ENCODE results near the gene CLK2. TPM values are rescaled to one million over a fixed set of nuclear protein-coding genes. Genes with fewer than 3 reads are reported as not detected.

The CLK2 gene
- total and polyA plus RNA-seq, 9 of the 15 experiments (the other 6 are each of a cell fraction or from before 2014, with no cell fraction given): 13.5 to 81.4 (median 39.6) TPM

DNA sequence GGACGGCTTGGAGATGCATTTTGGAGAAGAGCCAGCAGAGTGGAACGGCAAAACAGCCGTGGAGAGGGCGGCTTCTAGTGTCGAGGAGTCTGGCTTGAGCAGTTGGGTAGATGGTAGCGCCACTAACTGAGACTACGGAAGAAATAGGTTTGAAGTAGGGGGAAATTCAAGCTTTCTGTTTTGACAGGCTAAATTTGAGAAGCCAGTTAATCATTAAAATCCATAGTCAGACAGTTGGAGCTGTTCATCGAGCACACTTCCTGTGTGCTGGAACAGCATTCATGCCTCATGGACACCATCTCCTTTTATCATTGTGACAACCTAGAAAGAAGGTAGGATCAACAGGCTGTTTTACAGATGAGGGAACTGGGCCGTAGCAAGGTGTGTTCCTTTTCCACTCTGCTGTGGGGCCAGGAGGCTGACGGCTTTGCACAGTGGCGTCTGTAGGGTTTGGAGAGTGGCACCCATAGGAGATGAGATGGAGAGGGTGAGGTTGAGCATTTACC is 31.3 kb upstream of the CLK2 start:
- H3K4me1 ChIP-seq (replicated peaks in 1 of 2; ENCODE audit: control insufficient read depth in 2 of 2, insufficient read depth in 2 of 2, low read length in 2 of 2): peaks cover 22 to 37% of the 10 kb centered on the region in 2 experiments; a peak in 4 of 5 replicates
- FAIRE-seq (no peak), ATAC-seq (no peak), DNase-seq (ENCODE audit: extremely low read depth in 1 of 4, low spot score in 3 of 4) (no peak)
- TF ChIP-seq NFIC (IDR thresholded peaks at IDR 0.05): 0 out of 2 replicates have a peak, but pooled peaks have one; percentile 41
- TF ChIP-seq, protein P1, sequence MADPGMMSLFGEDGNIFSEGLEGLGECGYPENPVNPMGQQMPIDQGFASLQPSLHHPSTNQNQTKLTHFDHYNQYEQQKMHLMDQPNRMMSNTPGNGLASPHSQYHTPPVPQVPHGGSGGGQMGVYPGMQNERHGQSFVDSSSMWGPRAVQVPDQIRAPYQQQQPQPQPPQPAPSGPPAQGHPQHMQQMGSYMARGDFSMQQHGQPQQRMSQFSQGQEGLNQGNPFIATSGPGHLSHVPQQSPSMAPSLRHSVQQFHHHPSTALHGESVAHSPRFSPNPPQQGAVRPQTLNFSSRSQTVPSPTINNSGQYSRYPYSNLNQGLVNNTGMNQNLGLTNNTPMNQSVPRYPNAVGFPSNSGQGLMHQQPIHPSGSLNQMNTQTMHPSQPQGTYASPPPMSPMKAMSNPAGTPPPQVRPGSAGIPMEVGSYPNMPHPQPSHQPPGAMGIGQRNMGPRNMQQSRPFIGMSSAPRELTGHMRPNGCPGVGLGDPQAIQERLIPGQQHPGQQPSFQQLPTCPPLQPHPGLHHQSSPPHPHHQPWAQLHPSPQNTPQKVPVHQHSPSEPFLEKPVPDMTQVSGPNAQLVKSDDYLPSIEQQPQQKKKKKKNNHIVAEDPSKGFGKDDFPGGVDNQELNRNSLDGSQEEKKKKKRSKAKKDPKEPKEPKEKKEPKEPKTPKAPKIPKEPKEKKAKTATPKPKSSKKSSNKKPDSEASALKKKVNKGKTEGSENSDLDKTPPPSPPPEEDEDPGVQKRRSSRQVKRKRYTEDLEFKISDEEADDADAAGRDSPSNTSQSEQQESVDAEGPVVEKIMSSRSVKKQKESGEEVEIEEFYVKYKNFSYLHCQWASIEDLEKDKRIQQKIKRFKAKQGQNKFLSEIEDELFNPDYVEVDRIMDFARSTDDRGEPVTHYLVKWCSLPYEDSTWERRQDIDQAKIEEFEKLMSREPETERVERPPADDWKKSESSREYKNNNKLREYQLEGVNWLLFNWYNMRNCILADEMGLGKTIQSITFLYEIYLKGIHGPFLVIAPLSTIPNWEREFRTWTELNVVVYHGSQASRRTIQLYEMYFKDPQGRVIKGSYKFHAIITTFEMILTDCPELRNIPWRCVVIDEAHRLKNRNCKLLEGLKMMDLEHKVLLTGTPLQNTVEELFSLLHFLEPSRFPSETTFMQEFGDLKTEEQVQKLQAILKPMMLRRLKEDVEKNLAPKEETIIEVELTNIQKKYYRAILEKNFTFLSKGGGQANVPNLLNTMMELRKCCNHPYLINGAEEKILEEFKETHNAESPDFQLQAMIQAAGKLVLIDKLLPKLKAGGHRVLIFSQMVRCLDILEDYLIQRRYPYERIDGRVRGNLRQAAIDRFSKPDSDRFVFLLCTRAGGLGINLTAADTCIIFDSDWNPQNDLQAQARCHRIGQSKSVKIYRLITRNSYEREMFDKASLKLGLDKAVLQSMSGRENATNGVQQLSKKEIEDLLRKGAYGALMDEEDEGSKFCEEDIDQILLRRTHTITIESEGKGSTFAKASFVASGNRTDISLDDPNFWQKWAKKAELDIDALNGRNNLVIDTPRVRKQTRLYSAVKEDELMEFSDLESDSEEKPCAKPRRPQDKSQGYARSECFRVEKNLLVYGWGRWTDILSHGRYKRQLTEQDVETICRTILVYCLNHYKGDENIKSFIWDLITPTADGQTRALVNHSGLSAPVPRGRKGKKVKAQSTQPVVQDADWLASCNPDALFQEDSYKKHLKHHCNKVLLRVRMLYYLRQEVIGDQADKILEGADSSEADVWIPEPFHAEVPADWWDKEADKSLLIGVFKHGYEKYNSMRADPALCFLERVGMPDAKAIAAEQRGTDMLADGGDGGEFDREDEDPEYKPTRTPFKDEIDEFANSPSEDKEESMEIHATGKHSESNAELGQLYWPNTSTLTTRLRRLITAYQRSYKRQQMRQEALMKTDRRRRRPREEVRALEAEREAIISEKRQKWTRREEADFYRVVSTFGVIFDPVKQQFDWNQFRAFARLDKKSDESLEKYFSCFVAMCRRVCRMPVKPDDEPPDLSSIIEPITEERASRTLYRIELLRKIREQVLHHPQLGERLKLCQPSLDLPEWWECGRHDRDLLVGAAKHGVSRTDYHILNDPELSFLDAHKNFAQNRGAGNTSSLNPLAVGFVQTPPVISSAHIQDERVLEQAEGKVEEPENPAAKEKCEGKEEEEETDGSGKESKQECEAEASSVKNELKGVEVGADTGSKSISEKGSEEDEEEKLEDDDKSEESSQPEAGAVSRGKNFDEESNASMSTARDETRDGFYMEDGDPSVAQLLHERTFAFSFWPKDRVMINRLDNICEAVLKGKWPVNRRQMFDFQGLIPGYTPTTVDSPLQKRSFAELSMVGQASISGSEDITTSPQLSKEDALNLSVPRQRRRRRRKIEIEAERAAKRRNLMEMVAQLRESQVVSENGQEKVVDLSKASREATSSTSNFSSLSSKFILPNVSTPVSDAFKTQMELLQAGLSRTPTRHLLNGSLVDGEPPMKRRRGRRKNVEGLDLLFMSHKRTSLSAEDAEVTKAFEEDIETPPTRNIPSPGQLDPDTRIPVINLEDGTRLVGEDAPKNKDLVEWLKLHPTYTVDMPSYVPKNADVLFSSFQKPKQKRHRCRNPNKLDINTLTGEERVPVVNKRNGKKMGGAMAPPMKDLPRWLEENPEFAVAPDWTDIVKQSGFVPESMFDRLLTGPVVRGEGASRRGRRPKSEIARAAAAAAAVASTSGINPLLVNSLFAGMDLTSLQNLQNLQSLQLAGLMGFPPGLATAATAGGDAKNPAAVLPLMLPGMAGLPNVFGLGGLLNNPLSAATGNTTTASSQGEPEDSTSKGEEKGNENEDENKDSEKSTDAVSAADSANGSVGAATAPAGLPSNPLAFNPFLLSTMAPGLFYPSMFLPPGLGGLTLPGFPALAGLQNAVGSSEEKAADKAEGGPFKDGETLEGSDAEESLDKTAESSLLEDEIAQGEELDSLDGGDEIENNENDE (IDR thresholded peaks at IDR 0.05; ENCODE audit: low read depth, low read length): no peak
- WGBS (ENCODE audit: insufficient coverage, low coverage, missing lambda C conversion rate): 86% methylated on average over 11 of the region's 11 CpGs
- H3K9ac ChIP-seq (ENCODE audit: insufficient read depth in 1 of 2, low read depth in 2 of 2, low read length in 2 of 2): no peak overlapping the region
- H3K9me1 ChIP-seq (ENCODE audit: control insufficient read depth, insufficient read depth, low read length): no peaks in the 10 kb centered on the region
- intact Hi-C loops (cut with micrococcal nuclease): no loop called here
- in situ Hi-C loops (cut with MboI): loop anchor here (25.0 kb wide), 1 partner anchor 1433 kb away; the partner anchor contains the start of genes ISG20L2, METTL25B and MRPL24
- no peaks in the 10 kb centered on the region for H4K20me1 ChIP-seq (replicated peaks; ENCODE audit: control insufficient read depth, insufficient read depth, low read length)
- BruUV-seq (replicated peaks): no TSS peak
- ChIA-PET CTCF (ENCODE audit: low intra/inter-chr PET ratio) (no interaction called here), POLR2A (interaction anchor here (1.3 kb wide), 1 partner anchor 13 kb away, joined by 3 read pairs; no protein-coding TSS in a partner anchor)
- H3K36me3 ChIP-seq (ENCODE audit: control insufficient read depth, insufficient read depth, low read length): no peaks in the 10 kb centered on the region
- H3K9me3 ChIP-seq (replicated peaks; ENCODE audit: control insufficient read depth, insufficient read depth, low read depth, low read length): no peaks in the 10 kb centered on the region
- peak overlapping the region; percentile 36; the same call in 1 of the 2 replicates for H2AFZ ChIP-seq (ENCODE audit: low read depth, low read length)
- H3K4me3 ChIP-seq: no peak overlapping the region
- no peak overlapping the region for H3K4me2 ChIP-seq (ENCODE audit: insufficient read depth, low read length)
- H3K79me2 ChIP-seq (ENCODE audit: control insufficient read depth, insufficient read depth, low read length): peaks cover 33% of the 10 kb centered on the region
- H3K27ac ChIP-seq (ENCODE audit: extremely low read depth, low read depth, low read length): no peak overlapping the region
- H3K27me3 ChIP-seq (ENCODE audit: control insufficient read depth in 2 of 2, insufficient read depth in 2 of 2, low read length in 2 of 2): no peaks in the 10 kb centered on the region
